NCI-H446 treated with DMSO at 0.1 percent for 48 hours (cell line): Measurements from ENCODE around the gene DIDO1.

Experiments
- DNase-seq: peaks from one replicate; lab custom pipeline; 2025; lab: John Stamatoyannopoulos, UW

Gene DIDO1

DNA sequence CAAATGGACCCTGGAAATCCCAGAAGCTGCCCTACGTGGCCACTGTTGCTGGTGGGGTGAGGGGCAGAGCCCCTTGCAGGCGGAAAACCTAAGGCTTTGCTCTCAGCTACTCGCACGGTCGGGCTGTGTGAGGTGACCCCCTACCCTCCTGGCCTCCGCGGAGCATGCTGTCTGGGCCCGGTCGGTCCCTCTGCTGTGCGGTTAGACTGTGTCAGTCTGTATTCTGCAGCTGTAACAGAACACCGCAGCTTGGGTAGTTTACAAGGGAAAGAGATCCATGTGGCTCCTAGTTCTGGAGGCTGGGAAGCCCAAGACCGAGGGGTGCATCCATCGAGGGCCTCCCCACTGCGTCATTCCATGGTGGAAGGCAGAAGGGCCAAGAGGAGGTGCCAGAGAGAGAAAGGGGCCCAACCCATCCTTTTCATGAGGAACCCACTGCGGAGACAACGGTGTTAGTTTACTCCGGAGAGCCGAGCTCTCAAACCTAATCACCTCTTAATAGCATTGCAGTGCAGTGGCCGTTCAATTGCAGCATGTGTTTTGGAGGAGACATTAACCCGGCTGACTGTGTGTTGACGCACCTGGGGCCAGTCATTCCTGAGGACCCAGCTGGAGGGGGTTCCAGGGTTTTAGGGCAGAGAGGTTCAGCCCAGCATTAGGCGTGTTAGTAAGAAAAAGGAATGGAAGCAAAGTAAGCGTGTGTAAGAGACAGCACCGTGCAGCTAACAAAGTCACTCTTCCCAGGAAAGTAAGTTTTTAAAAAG, 91.2 kb downstream of the DIDO1 start:
- DNase-seq, result no peak

DNA sequence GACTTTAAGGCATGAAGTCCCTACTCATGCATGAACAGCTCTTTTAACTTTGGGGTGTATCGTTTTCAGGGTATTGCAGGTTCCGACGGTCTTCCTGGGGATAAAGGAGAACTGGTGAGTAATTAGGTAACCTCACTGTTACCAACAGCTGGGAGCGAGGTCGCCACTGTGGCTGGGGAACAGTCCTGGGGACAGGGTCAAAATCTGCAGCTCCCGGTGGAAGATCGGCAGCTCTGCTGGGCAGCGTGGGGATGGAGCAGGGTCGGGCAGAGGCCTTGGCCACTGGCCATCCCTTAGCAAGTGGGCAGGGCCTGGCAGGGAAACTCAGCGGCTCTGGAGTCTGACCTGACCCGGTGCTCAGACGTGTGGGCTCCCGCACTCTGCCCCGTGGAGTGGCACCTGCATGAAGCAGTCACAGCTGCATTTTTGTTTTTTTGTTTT, 93.3 kb downstream of the DIDO1 start:
- no peak for DNase-seq

DNA sequence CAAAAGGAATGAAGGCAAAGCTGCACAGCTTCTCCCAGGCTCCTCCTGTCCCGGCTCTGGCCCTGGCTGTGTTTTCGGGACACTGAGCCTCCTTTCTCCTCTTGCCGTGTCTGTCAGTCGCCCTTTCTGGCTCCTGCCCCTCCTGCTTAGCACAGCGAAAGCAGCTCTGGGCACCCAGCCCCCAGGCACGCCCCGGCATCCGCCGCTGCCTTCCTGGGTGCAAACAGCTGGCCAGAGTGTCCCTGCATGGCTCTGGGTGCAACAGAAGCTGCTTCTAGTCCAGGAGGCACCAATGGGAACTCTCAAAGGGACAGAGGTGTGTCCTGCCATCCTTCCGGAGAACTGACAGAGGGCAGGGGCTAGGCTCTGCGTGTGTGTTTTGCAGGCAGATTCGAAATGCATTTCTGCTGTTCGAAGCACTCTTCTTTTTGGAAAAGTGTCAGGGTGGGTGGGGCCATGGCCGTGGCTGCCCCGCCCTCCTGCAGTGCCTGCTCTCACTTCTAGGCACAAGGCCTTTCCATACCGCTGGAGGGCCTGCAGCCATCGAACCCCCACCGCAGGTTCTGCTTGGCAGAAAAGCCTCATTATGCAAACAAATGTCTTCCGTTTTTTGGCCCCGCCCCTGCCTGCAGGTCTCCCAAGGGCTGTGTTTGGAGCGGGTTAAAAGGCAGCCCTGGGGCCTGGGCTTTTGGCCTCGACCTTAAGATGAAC, 93.9 kb downstream of the DIDO1 start:
- DNase-seq, result no peak

DNA sequence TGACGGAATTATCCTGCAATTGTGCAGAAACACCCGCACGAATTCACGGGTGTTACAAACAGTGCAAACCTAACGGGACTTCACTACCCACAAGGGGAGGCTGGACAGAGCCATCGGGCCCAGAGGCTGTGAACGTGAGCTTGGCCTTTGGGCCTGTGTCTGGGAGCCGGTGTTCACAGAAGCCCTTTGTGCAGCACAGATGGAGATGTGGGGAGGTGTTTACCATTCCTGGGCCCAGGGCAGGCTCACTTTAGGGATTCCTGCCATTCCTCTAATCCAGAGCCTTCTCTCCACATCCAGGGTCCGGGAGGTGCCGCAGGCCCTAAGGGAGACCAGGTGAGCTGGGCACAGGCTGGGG, 94.5 kb downstream of the DIDO1 start:
- no peak for DNase-seq

DNA sequence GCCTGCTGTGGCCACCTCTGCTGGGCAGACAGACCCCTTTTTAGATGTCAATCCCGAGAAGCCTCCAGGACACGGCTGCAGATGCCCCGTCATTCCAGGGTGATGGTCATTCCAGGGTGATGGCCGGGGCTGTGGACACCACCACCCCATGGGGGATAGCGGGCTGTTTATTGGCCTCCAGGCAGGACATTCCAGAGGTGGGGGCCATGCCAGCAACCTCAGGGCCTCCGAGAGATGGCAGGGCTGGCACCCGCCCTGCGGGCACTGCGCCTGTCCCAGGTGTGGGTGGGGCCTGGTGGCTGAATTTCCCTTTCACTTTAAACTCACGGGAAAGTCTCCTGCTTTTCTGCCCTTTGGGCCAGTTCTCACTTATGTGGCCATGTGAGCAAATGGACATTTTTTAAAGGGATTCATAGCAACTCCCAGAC, 94.9 kb downstream of the DIDO1 start:
- DNase-seq, result no peak

DNA sequence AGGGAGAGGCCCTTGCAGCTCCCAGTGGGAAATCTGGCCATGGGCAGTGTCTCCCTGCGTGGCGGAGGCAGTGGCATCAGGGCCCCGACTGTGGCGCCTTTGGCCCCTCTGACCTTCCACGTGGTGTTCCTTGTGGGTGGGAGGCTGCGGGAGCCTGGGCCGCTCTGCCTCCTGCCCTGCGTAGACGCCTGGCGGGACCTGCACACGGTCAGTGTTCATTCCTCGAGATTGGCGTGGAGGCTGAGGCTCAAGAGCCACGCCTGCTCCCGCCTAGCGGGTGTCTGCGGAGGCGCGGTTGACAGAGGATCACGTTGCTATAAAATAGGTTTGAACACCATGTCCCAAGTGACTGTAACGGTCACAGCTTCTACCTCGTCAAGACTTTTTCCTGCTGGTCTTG, 95.5 kb downstream of the DIDO1 start:
- no peak for DNase-seq

DNA sequence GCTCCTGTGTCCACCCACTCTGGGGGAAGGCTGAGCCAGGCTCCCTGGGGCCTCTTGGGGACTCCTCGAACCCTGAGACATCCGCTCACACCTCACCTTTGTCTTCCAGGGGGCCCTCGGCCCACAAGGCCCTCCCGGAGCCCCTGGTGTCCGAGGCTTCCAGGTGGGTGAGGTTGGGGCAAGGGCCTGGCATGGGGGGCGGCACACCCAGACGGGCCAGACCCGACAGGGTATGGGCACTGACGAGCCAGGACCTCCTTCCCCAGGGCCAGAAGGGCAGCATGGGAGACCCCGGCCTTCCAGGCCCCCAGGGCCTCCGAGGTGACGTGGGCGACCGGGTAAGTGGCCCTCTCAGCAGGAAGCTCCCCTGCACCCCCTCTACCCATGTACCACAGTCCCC, 96.1 kb downstream of the DIDO1 start:
- DNase-seq, result no peak

DNA sequence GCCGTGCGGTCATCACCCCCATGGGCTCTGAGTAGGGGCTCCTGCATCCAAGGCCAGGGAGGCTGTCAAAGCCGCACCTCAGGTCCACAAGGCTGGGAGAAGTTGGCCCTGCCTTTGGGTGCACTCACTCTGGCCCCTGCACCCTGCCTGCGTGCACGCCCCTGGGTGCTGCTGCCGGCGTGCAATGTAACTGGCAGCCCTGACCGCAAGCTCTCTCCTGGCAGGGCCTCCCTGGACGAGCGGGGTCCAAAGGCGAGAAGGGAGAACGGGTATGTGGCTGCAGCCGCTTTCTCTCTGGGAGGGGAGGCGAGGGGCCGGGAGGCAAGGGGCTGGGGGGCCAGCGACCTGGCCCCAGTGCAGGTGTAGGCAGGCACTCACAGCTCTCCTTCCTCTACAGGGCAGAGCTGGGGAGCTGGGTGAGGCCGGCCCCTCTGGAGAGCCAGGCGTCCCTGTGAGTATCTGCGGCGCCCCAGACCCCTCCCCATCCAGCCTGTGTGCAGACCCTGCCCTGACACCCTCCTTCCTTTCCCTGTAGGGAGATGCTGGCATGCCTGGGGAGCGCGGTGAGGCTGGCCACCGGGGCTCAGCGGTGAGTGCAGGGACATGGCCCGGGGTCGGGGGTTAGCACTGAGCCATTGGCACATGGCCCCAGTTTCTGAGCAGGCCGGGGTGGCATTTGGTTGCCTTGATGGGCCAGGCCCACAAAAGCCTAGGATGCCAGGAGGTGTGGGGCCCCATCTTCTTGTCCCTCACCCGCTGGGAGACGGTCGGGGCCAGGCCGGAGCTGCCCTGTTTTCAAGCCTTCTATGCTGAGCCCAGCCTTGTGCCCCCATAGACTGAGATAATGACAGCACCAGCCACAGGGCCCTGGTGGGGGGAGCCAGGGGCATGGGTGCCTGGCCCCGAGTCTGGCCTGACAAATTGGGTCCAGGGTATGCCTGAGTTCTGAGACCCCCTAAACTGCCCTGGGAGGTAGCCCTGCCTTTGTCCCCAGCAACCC, 96.8 kb downstream of the DIDO1 start:
- no peak for DNase-seq

DNA sequence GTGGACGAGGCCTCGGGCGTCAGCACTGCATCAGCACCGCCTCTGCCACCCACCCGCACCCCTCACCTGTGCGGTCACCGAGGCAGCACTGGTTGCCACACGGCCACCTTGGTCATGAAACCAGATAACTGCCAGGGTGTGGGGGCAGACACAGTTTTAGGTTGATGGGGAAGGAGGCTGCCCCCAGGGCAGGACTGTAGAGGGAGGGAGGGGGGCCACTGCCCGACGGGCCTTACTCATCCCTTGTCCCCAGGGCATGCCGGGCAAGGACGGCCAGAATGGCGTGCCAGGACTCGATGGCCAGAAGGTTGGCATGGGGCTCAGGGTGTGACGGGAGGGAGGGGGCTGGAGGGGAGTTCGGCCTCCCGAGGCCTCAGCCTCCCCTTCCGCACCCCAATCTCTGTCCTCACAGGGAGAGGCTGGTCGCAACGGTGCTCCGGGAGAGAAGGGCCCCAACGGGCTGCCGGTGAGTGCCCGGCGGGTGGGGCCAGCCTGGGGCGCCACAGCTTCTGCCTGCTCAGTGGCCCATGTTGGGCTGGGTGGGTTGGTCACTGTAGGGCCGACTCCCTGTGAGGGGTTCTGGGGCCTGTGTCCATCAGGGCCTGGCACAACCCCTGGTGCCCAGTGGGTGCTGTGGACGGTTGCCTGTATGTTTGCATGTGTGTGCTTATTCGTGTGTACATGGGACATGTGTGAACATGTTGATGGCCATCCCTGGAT, 97.6 kb downstream of the DIDO1 start:
- DNase-seq, result no peak

DNA sequence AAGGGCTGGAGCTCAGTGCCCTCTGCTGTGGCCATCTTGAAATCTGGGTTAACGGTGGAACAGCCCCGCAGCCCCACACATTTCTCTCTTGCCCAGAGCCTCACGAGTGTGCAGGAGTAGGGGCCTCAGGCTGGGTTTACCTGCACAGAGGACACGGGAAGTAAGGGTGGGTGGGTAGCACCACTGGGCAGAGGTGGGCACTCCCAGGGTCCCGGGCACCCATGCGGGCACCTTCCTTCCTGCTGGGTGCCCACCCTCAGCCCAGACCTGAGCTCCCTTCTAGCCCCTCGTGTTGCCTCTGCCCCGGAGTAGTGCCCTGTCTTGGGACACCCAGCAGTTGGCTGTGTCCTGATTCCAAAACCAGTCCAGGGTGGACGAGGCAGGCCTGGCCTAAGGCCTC, 98.3 kb downstream of the DIDO1 start:
- no peak for DNase-seq
